Hepatocyte (in vitro differentiated cells): ENCODE measurements around the gene ADSL. TPM values are rescaled to one million over a fixed set of nuclear protein-coding genes. Genes with fewer than 3 reads are reported as not detected.

ENCODE experiments used
- DNase-seq: peaks from one replicate; pipeline ENCODE4 v3.0.0-alpha.2; 2016; ENCODE audit warnings: low spot score
- H2AFZ ChIP-seq: fragments of 200-600 bp; sonication (generic); 2 replicates; pipeline ENCODE4 v1.6.0; 2016; ENCODE audit warnings: antibody characterized with exemption, mild to moderate bottlenecking
- H3K27ac ChIP-seq: fragments of 200-600 bp; sonication (generic); 2 replicates; pipeline ENCODE4 v1.5.1; 2016; ENCODE audit warnings: mild to moderate bottlenecking
- H3K27me3 ChIP-seq: fragments of 200-600 bp; sonication (generic); 2 replicates; pipeline ENCODE4 v1.6.1; 2016
- H3K36me3 ChIP-seq: fragments of 200-600 bp; sonication (generic); replicated peaks from 2 replicates; pipeline ENCODE4 v1.5.1; 2016; ENCODE audit warnings: low read depth; ENCODE audit not compliant: insufficient read depth
- H3K4me1 ChIP-seq: fragments of 200-600 bp; sonication (generic); 2 replicates; pipeline ENCODE4 v1.5.1; 2016; ENCODE audit warnings: mild to moderate bottlenecking, moderate library complexity; ENCODE audit not compliant: insufficient read depth
- H3K4me2 ChIP-seq: fragments of 200-600 bp; sonication (generic); 2 replicates; pipeline ENCODE4 v1.6.0; 2016
- H3K4me3 ChIP-seq: fragments of 200-600 bp; sonication (generic); 2 replicates; pipeline ENCODE4 v1.5.1; 2016; ENCODE audit warnings: mild to moderate bottlenecking
- H3K79me2 ChIP-seq: fragments of 200-600 bp; sonication (generic); 2 replicates; pipeline ENCODE4 v1.6.0; 2017; ENCODE audit warnings: mild to moderate bottlenecking
- H3K9me2 ChIP-seq: fragments of 200-600 bp; sonication (generic); replicated peaks from 2 replicates; pipeline ENCODE4 v1.6.0; 2017; ENCODE audit warnings: mild to moderate bottlenecking; ENCODE audit not compliant: insufficient read depth
- H3K9me3 ChIP-seq: fragments of 200-600 bp; sonication (generic); 2 replicates; pipeline ENCODE4 v1.5.1; 2016; ENCODE audit warnings: low read depth, mild to moderate bottlenecking
- H4K20me1 ChIP-seq: fragments of 200-600 bp; sonication (generic); 2 replicates; pipeline ENCODE4 v1.6.0; 2016; ENCODE audit warnings: mild to moderate bottlenecking; ENCODE audit not compliant: insufficient read depth, poor library complexity, severe bottlenecking
- EZH2 ChIP-seq: fragments of 200-600 bp; sonication (generic); IDR thresholded peaks from 2 replicates; pipeline ENCODE4 v1.6.1; 2016; ENCODE audit warnings: antibody characterized with exemption, mild to moderate bottlenecking, borderline replicate concordance
- EZH2phosphoT487 ChIP-seq: fragments of 200-600 bp; sonication (generic); IDR thresholded peaks from one replicate; pipeline ENCODE4 v1.6.1; 2018; ENCODE audit warnings: antibody characterized with exemption, mild to moderate bottlenecking, low read depth, moderate library complexity; ENCODE audit not compliant: unreplicated experiment, severe bottlenecking
- WGBS: methylation state at CpG from one replicate; pipeline ENCODE4 v1.1.6; 2016; ENCODE audit warnings: low lambda C conversion rate; ENCODE audit errors: missing lambda C conversion rate; 5-methylcytosine and 5-hydroxymethylcytosine counted together
- polyA plus RNA-seq: library from polyadenylated mRNA; unstranded; fragments of >200 nt; fragmentation: Nextera tagmentation; extraction: Ambion mirVana; gene quantifications from 2 replicates; pipeline ENCODE4 v1.2.1, GENCODE V29; 2016
- total RNA-seq: library from RNA; depleted of rRNA; stranded (reverse); fragments of >200 nt; gene quantifications from 2 replicates; pipeline ENCODE4 v1.2.3, GENCODE V29; 2014
- TF ChIP-seq, protein P1 (sequence below): fragments of 200-600 bp; sonication (generic); IDR thresholded peaks from 2 replicates; pipeline ENCODE4 v1.5.1; 2016; ENCODE audit warnings: antibody characterized with exemption, mild to moderate bottlenecking; ENCODE audit not compliant: poor library complexity

The ADSL gene
- total and polyA plus RNA-seq, 2 experiments from 2014 or later, result 54.8 to 81.8 TPM

DNA sequence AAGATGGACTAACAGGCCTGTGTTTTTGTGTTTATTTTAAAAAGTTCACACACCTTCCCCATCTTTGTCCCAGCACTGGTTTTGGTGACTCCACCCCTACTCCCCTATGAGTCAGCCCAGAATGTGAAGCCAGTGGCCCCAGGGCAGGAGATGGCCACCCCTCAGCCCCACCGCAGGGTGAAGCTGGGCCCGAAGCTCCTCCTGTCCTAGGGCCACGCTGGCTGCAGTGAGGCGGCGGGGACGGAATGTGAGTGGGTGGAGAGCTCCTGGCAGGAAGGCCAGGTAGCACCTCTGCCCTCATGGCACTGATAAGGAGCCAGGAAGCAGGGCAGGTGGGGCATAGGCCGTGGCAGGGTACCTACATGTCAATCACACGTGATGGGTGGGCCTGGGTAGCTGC, 64.0 kb downstream of the ADSL start:
- Histone ChIP-seq H3K36me3 (no peaks in the 10 kb centered on the region), H3K9me3 (no peaks in the 10 kb centered on the region), H3K79me2 (no peaks in the 10 kb centered on the region), H3K27me3 (no peaks in the 10 kb centered on the region), H3K9me2 (no peaks in the 10 kb centered on the region), H3K4me2 (no peak overlapping the region), H3K4me1 (no peaks in the 10 kb centered on the region), H2AFZ (no peak overlapping the region), H3K4me3 (no peak overlapping the region), H4K20me1 (no peaks in the 10 kb centered on the region), H3K27ac (no peak overlapping the region)
- 89% methylated on average over 8 of the region's 8 CpGs for WGBS
- TF ChIP-seq, protein P1, sequence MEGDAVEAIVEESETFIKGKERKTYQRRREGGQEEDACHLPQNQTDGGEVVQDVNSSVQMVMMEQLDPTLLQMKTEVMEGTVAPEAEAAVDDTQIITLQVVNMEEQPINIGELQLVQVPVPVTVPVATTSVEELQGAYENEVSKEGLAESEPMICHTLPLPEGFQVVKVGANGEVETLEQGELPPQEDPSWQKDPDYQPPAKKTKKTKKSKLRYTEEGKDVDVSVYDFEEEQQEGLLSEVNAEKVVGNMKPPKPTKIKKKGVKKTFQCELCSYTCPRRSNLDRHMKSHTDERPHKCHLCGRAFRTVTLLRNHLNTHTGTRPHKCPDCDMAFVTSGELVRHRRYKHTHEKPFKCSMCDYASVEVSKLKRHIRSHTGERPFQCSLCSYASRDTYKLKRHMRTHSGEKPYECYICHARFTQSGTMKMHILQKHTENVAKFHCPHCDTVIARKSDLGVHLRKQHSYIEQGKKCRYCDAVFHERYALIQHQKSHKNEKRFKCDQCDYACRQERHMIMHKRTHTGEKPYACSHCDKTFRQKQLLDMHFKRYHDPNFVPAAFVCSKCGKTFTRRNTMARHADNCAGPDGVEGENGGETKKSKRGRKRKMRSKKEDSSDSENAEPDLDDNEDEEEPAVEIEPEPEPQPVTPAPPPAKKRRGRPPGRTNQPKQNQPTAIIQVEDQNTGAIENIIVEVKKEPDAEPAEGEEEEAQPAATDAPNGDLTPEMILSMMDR, result no peak
- TF ChIP-seq EZH2phosphoT487 (no peak), EZH2 (no peak)
- no peak for DNase-seq

DNA sequence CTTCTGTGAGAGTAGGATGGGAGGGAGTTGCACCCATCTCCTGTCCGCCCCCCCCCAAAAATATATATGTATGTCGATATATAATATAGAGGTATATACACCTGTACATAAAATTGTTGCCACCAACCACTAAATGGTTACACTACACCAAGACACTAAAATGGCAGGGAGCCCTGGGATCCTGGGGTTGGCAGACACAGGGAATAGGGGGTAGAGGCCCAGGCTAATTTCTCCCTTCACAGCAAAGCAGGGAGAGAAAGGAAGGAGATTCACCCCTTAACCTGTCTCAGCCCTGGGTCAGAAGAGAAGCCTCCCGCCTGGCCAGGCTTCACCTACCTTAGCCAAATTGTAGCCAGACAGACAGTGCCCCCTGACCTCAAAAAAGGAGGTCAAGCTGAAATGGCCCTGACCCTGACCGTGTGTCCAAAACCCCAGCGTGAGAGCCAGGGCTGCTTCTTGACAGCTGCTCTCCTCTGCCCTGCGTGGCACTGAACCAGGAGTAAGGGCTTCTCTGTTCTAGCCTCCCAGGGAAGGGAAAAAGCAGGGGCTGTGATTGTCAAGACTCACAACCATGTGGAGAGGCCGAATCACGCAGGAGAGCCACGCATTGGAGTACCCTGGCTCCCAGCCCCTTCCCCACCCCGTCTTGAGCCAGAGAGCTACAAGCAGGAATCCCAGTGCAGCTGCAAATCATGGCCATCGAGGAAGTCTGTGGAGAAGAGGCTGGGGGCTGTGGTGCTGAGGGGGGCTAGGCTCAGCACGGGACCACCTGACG, 64.6 kb downstream of the ADSL start:
- no peaks in the 10 kb centered on the region for H3K9me3 ChIP-seq
- H3K9me2 ChIP-seq, result no peaks in the 10 kb centered on the region
- no peaks in the 10 kb centered on the region for H3K36me3 ChIP-seq
- no peak overlapping the region for H3K27ac ChIP-seq
- H3K79me2 ChIP-seq, result no peaks in the 10 kb centered on the region
- no peaks in the 10 kb centered on the region for H3K4me1 ChIP-seq
- no peaks in the 10 kb centered on the region for H3K27me3 ChIP-seq
- H3K4me3 ChIP-seq, result no peak overlapping the region
- 97% methylated on average over 13 of the region's 13 CpGs for whole genome bisulfite sequencing
- no peak for DNase-seq
- H2AFZ ChIP-seq, result no peak overlapping the region
- no peak overlapping the region for H3K4me2 ChIP-seq
- no peaks in the 10 kb centered on the region for H4K20me1 ChIP-seq
- TF ChIP-seq EZH2phosphoT487 (no peak), EZH2 (no peak)
- TF ChIP-seq, protein P1, result no peak

GRCh38 chr22:40411506-40411861, 65.2 kb downstream of the ADSL start:
- H4K20me1 ChIP-seq, result no peaks in the 10 kb centered on the region
- no peak overlapping the region for H2AFZ ChIP-seq
- no peaks in the 10 kb centered on the region for H3K9me2 ChIP-seq
- no peak for TF ChIP-seq EZH2phosphoT487
- no peak for TF ChIP-seq EZH2
- TF ChIP-seq, protein P1, result no peak
- no peaks in the 10 kb centered on the region for H3K79me2 ChIP-seq
- DNase-seq, result no peak
- no peaks in the 10 kb centered on the region for H3K4me1 ChIP-seq
- WGBS, result 90% methylated on average over 7 of the region's 7 CpGs
- no peak overlapping the region for H3K4me2 ChIP-seq
- H3K27ac ChIP-seq, result no peak overlapping the region
- H3K4me3 ChIP-seq, result no peak overlapping the region
- H3K27me3 ChIP-seq, result no peaks in the 10 kb centered on the region
- H3K36me3 ChIP-seq, result no peaks in the 10 kb centered on the region
- no peaks in the 10 kb centered on the region for H3K9me3 ChIP-seq

GRCh38 chr22:40412441-40412840, 66.1 kb downstream of the ADSL start:
- Histone ChIP-seq H3K36me3 (no peaks in the 10 kb centered on the region), H3K27ac (no peak overlapping the region), H3K4me3 (no peak overlapping the region), H2AFZ (no peak overlapping the region), H3K4me1 (no peaks in the 10 kb centered on the region), H3K4me2 (no peak overlapping the region), H3K9me3 (no peaks in the 10 kb centered on the region), H3K9me2 (no peaks in the 10 kb centered on the region), H3K27me3 (no peaks in the 10 kb centered on the region), H3K79me2 (no peaks in the 10 kb centered on the region), H4K20me1 (no peaks in the 10 kb centered on the region)
- WGBS, result 93% methylated on average over 2 of the region's 2 CpGs
- TF ChIP-seq EZH2 (no peak), EZH2phosphoT487 (no peak)
- TF ChIP-seq, protein P1, result no peak
- DNase-seq, result no peak
